Heart left ventricle (tissue), 16 donors: ENCODE measurements around the gene WIPF3. TPM values are rescaled to one million over a fixed set of nuclear protein-coding genes. Genes with fewer than 3 reads are reported as not detected.

Experiments
- ATAC-seq, 4 donors: fragments of 200-7000 bp; cut with Tn5 transposase; one replicate each; pipeline ENCODE4 v1.9.1; 2020 to 2022; ENCODE audit warnings: moderate library complexity in 4 of 4, mild to moderate bottlenecking in 3 of 4, moderate number of reproducible peaks in 1 of 4
- DNase-seq, 5 donors: peaks; one replicate each; pipeline ENCODE4 v3.0.0-alpha.2; 2020
- H3K27ac ChIP-seq, 12 donors: fragments of 200-600 bp; sonication (generic) in 4 of 12; one replicate each; pipeline versions ENCODE4 v1.5.0 to v1.8.0; 2016 to 2022; ENCODE audit warnings: mild to moderate bottlenecking in 2 of 12
- H3K27me3 ChIP-seq, 9 donors: fragments of 200-600 bp; sonication (generic) in 2 of 9; one replicate each; pipeline versions ENCODE4 v1.5.1 to v1.8.0; 2016 to 2022; ENCODE audit warnings: mild to moderate bottlenecking in 3 of 9
- H3K36me3 ChIP-seq, 9 donors: fragments of 200-600 bp; sonication (generic) in 2 of 9; one replicate each; pipeline versions ENCODE4 v1.5.0 to v1.8.0; 2018 to 2022; ENCODE audit warnings: mild to moderate bottlenecking in 2 of 9
- H3K4me1 ChIP-seq, 12 donors: fragments of 200-600 bp; sonication (generic) in 4 of 12; one replicate each; pipeline versions ENCODE4 v1.5.0 to v1.8.0; 2016 to 2022; ENCODE audit warnings: mild to moderate bottlenecking in 3 of 12
- H3K4me3 ChIP-seq, 12 donors: fragments of 200-600 bp; sonication (generic) in 4 of 12; one replicate each; pipeline versions ENCODE4 v1.5.0 to v1.8.0; 2017 to 2022; ENCODE audit warnings: mild to moderate bottlenecking in 9 of 12, moderate library complexity in 4 of 12
- H3K9me3 ChIP-seq, 12 donors: fragments of 200-600 bp; sonication (generic) in 4 of 12; one replicate each; pipeline versions ENCODE4 v1.5.0 to v1.8.0; 2016 to 2022; ENCODE audit warnings: mild to moderate bottlenecking in 1 of 12
- POLR2A ChIP-seq, 2 donors: fragments of 450-650 bp; IDR thresholded peaks; one replicate each; pipeline ENCODE4 v1.6.1; 2017; ENCODE audit warnings: antibody characterized with exemption in 2 of 2, mild to moderate bottlenecking in 2 of 2, moderate library complexity in 2 of 2
- WGBS, 4 donors: extraction: QIAGEN DNeasy Blood & Tissue Kit in 2 of 4; methylation state at CpG; one replicate each; pipeline versions ENCODE4 v1.1.5 to v1.1.7; 2013 to 2018; 5-methylcytosine and 5-hydroxymethylcytosine counted together
- intact Hi-C, 10 donors: fragments of 100-400 bp; cut with DNase I; formaldehyde crosslinking; loops; one replicate each; pipeline versions ENCODE4 v1.11.1 to v1.14.2; 2022
- polyA plus RNA-seq, 2 donors: library from polyadenylated mRNA; stranded (reverse); fragments of 200-250 nt; gene quantifications; one replicate each; pipeline ENCODE4 v1.2.3, GENCODE V29; 2013
- total RNA-seq, 9 donors: library from RNA; depleted of rRNA in 2 of 9; stranded (reverse); fragments of >200 nt in 2 of 9; fragmentation: NEBNext Ultra II Directional in 3 of 9; extraction: Animal tissue kit (Norgen Biotek cat#: 25700) in 3 of 9; gene quantifications; one replicate each; pipeline versions ENCODE4 v1.1.0 to v1.2.4, GENCODE V29; 2016 to 2023
- TF ChIP-seq, protein P1 (sequence below), 12 donors: fragments of 200-600 bp; sonication (generic) in 4 of 12; IDR thresholded peaks; one replicate each; pipeline versions ENCODE4 v1.5.0 to v1.8.0; 2018 to 2022; ENCODE audit warnings: antibody characterized with exemption in 12 of 12, mild to moderate bottlenecking in 5 of 12
- donor health status: ischemic (EF 13 %, LVEDD 7.1; RV severe dilation, severe dysfunction).
- donor health status: healthy with polysubstance abuse.
- donor health status: DM: no; HTN: yes; CAD: no.
- donor health status: DM: no; HTN: no; CAD: no.
- donor health status: ischemic (EF 25% LVEDD 6.9; RV normal size, moderate dysfunction).
- donor health status: ischemic (EF 25% LVEDD 5.7; RV mildly dilated, moderate dysfunction).
- donor health status: healthy.
- donor health status: DM: yes; HTN: yes; CAD: no.
- donor health status: ischemic (EF 35%, LVEDD 5.7; RV mildly dilated, moderate dysfunction).
- donor health status: nonischemic (EF 11% LVEDD 7.7; RV severe dilation, severe dysfunction).
- donor health status: DM: yes; HTN: yes; CAD: no.
- donor health status: PGD.
- donor health status: ischemic (EF 29% LVEDD 5.4; RV normal size, mild dysfunction).
- donor health status: nonischemic (EF 23%, LVEDD 6.1; RV moderate dilation, normal function).

WIPF3 gene
- total and polyA plus RNA-seq, 11 donors = 1.2 to 16.5 (median 6.8) TPM

DNA sequence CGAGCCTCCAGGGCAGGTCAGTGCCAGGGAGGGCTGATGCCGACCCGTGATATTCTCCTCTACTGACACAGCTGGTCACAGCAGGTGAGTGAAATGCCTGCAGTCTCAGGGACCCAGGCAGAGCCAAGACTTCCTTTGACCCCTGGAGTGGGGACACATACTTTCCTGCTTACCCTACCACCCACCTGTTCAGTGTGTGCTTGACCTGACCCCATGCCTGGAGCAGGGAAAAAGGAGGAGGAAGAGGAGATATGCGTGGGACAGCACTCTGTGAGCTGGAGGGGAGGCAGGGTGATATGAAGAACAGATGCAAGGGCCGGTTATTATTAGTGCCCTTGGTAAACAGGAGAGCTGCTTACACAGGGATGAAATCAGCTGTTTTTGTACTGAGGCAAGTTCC is 40.8 kb upstream of the WIPF3 start:
- peaks cover 0 to 6% (median 0%) of the 10 kb centered on the region in 12 donors for H3K9me3 ChIP-seq
- WGBS, 4 donors = 31 to 37% (median 36%) methylated on average over 5 of the region's 5 CpGs
- intact Hi-C loops = no loop called here
- ATAC-seq = peak in 2 of 4 donors; percentile 45 to 47
- no peaks in the 10 kb centered on the region for H3K36me3 ChIP-seq
- H3K27ac ChIP-seq = peak overlapping the region in 1 of 12 donors; percentile 40
- no peak for DNase-seq
- no peak for TF ChIP-seq POLR2A (IDR thresholded peaks at IDR 0.05)
- TF ChIP-seq, protein P1, sequence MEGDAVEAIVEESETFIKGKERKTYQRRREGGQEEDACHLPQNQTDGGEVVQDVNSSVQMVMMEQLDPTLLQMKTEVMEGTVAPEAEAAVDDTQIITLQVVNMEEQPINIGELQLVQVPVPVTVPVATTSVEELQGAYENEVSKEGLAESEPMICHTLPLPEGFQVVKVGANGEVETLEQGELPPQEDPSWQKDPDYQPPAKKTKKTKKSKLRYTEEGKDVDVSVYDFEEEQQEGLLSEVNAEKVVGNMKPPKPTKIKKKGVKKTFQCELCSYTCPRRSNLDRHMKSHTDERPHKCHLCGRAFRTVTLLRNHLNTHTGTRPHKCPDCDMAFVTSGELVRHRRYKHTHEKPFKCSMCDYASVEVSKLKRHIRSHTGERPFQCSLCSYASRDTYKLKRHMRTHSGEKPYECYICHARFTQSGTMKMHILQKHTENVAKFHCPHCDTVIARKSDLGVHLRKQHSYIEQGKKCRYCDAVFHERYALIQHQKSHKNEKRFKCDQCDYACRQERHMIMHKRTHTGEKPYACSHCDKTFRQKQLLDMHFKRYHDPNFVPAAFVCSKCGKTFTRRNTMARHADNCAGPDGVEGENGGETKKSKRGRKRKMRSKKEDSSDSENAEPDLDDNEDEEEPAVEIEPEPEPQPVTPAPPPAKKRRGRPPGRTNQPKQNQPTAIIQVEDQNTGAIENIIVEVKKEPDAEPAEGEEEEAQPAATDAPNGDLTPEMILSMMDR (IDR thresholded peaks at IDR 0.05) = no peak
- H3K4me3 ChIP-seq = no peak overlapping the region
- no peaks in the 10 kb centered on the region for H3K27me3 ChIP-seq
- peaks cover 0 to 17% (median 0%) of the 10 kb centered on the region in 12 donors for H3K4me1 ChIP-seq

DNA sequence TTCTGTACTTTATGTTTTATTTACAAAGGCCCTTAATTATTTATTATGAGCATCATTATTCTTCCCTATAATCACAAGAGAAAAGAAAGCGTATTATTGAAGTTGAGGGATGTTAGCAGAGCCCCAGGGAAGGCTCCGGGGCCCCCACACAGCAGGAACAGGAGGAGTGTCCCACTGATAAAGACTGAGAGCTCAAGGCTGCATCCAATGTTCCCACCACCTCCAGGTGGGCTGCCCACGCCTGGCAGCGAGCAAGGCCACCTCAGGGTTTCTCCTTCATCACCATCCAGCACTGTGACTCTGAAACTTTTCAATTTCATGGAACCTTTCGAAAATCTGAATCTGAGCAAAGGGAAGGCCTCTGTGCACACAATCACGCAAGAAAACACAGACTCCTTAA is 35.9 kb upstream of the WIPF3 start:
- TF ChIP-seq, protein P1 (IDR thresholded peaks at IDR 0.05) = no peak
- TF ChIP-seq POLR2A (IDR thresholded peaks at IDR 0.05) = no peak
- WGBS, 4 donors = 69 to 89% (median 81%) methylated on average over 6 of the region's 6 CpGs
- Histone ChIP-seq H3K9me3 (peaks cover 0 to 6% (median 0%) of the 10 kb centered on the region in 12 donors), H3K36me3 (no peaks in the 10 kb centered on the region), H3K4me3 (no peak overlapping the region), H3K27ac (peak overlapping the region in 6 of 12 donors; percentile 18 to 69 (median 52)), H3K27me3 (no peaks in the 10 kb centered on the region), H3K4me1 (peaks cover 0 to 10% (median 2%) of the 10 kb centered on the region in 12 donors)
- DNase-seq (no peak), ATAC-seq (peak in 1 of 4 donors; percentile 24)
- intact Hi-C loops = no loop called here

DNA sequence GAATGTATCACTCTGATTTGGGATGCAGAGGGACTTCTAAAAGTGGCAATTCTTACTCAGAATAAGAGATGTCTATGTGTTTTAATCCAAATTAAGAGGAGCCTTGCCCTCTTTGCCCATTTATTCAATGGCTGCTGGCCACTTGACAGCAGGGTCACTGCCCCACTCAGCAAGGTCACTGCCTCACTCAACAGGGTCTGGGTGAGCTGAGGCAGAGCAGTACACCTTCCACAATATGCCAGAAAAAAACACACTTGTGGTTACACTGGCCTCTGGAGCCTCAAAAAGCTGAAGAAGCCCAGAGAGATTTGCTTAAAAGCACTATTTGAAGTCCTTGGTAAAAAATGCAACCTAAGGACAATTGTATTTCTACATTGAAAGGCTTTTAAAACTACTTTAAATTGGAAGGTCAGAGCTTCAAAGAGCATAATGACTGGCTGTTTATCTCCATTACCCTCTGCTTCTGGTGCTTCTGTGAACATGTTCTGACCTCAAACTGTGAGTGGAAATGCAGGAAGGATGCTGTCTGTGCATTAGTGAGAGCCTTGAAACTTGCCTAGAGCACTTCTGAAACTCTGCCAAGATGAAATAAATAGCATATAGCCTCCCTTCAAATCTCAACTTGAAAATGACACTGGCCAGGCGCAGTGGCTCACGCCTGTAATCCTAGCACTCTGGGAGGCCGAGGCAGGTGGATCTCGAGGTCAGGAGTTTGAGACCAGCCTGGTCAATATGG is 35.1 kb upstream of the WIPF3 start:
- H3K36me3 ChIP-seq = no peaks in the 10 kb centered on the region
- H3K9me3 ChIP-seq = peaks cover 0 to 6% (median 0%) of the 10 kb centered on the region in 12 donors
- DNase-seq (no peak), ATAC-seq (no peak)
- peak overlapping the region in 5 of 12 donors; percentile 16 to 69 (median 54) for H3K27ac ChIP-seq
- H3K27me3 ChIP-seq = no peaks in the 10 kb centered on the region
- TF ChIP-seq, protein P1 (IDR thresholded peaks at IDR 0.05) = no peak
- no peak for TF ChIP-seq POLR2A (IDR thresholded peaks at IDR 0.05)
- intact Hi-C loops = no loop called here
- 49 to 54% (median 51%) methylated on average over 4 of the region's 4 CpGs for WGBS, 4 donors
- H3K4me3 ChIP-seq = no peak overlapping the region
- peaks cover 0 to 7% (median 0%) of the 10 kb centered on the region in 12 donors for H3K4me1 ChIP-seq

DNA sequence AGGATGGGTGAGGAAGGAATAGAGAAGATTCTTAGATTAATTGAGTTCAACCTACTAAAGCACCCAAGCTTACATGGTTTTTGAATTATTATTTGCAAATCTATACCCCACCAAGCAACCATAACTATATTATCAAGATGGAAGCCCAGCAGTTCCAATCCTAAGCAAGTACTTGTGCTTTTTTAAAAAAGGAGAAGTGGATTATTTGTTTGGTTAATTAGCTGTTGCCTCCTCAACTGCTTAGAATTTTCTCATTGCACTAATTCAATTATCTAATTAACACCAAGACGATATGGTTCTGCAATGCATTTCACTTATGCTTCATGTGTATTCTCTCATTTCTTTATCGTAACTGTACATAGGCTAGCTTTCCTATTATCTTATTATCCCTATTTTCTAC is 27.3 kb upstream of the WIPF3 start:
- Histone ChIP-seq H3K36me3 (no peaks in the 10 kb centered on the region), H3K4me1 (no peaks in the 10 kb centered on the region), H3K27ac (no peak overlapping the region), H3K9me3 (peaks cover 0 to 3% (median 0%) of the 10 kb centered on the region in 12 donors), H3K4me3 (no peak overlapping the region), H3K27me3 (peaks cover 0 to 6% (median 0%) of the 10 kb centered on the region in 9 donors)
- WGBS, 4 donors = 89 to 96% (median 95%) methylated on average over 2 of the region's 2 CpGs
- ATAC-seq (no peak), DNase-seq (no peak)
- intact Hi-C loops = no loop called here
- TF ChIP-seq, protein P1 (IDR thresholded peaks at IDR 0.05) = no peak
- TF ChIP-seq POLR2A (IDR thresholded peaks at IDR 0.05) = no peak
